ENCODE measurements around the gene DMBT1. TPM values are rescaled to one million over a fixed set of nuclear protein-coding genes. Genes with fewer than 3 reads are reported as not detected.

DMBT1 gene
- total and polyA plus RNA-seq, 10 of the 15 experiments (the other 5 are each of a cell fraction or from before 2014, with no cell fraction given), result under 0.01 to 0.13 (median 0.03) TPM; not detected in 5

- ATAC-seq (no peak), DNase-seq (ENCODE audit: low read depth, low spot score) (no peak), FAIRE-seq (no peak)
- Histone ChIP-seq H2AFZ (ENCODE audit: control insufficient read depth, low read depth, low read length) (no peak overlapping the region), H3K27ac (ENCODE audit: control insufficient read depth, insufficient read depth) (no peak overlapping the region), H3K79me2 (ENCODE audit: control insufficient read depth, insufficient read depth, low read length) (no peaks in the 10 kb centered on the region), H3K36me3 (ENCODE audit: control insufficient read depth in 2 of 2, insufficient read depth in 2 of 2, low read length in 1 of 2) (no peaks in the 10 kb centered on the region), H3K4me1 (ENCODE audit: control insufficient read depth, insufficient read depth, low read length) (no peaks in the 10 kb centered on the region), H3K9me3 (replicated peaks; ENCODE audit: control insufficient read depth, insufficient read depth, low read length) (no peaks in the 10 kb centered on the region), H3K9ac (ENCODE audit: control insufficient read depth, insufficient read depth, low read length) (no peak overlapping the region), H4K20me1 (ENCODE audit: control insufficient read depth, insufficient read depth) (no peaks in the 10 kb centered on the region), H3K4me3 (no peak overlapping the region), H3K27me3 (replicated peaks in 1 of 2; ENCODE audit: control insufficient read depth in 2 of 2, insufficient read depth in 2 of 2, low read length in 1 of 2) (peaks cover 0 to 4% of the 10 kb centered on the region in 2 experiments; a peak in 1 of 4 replicates), H3K4me2 (ENCODE audit: control insufficient read depth, insufficient read depth) (no peak overlapping the region)
- in situ Hi-C loops (cut with MboI) (no loop called here), intact Hi-C loops (cut with micrococcal nuclease; ENCODE audit: unreplicated experiment) (no loop called here)
- TF ChIP-seq ATF7 (IDR thresholded peaks at IDR 0.05; ENCODE audit: low read depth), result no peak
- TF ChIP-seq JUNB (IDR thresholded peaks at IDR 0.05), result no peak
- no peak for TF ChIP-seq NFYA (IDR thresholded peaks at IDR 0.05; ENCODE audit: borderline replicate concordance, low read depth, low read length)
- TF ChIP-seq ZSCAN29 (IDR thresholded peaks at IDR 0.05), result no peak
- TF ChIP-seq KLF5 (IDR thresholded peaks at IDR 0.05; ENCODE audit: partially characterized antibody), result no peak
- TF ChIP-seq, protein P1, sequence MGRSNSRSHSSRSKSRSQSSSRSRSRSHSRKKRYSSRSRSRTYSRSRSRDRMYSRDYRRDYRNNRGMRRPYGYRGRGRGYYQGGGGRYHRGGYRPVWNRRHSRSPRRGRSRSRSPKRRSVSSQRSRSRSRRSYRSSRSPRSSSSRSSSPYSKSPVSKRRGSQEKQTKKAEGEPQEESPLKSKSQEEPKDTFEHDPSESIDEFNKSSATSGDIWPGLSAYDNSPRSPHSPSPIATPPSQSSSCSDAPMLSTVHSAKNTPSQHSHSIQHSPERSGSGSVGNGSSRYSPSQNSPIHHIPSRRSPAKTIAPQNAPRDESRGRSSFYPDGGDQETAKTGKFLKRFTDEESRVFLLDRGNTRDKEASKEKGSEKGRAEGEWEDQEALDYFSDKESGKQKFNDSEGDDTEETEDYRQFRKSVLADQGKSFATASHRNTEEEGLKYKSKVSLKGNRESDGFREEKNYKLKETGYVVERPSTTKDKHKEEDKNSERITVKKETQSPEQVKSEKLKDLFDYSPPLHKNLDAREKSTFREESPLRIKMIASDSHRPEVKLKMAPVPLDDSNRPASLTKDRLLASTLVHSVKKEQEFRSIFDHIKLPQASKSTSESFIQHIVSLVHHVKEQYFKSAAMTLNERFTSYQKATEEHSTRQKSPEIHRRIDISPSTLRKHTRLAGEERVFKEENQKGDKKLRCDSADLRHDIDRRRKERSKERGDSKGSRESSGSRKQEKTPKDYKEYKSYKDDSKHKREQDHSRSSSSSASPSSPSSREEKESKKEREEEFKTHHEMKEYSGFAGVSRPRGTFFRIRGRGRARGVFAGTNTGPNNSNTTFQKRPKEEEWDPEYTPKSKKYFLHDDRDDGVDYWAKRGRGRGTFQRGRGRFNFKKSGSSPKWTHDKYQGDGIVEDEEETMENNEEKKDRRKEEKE (IDR thresholded peaks at IDR 0.05), result no peak
- TF ChIP-seq HDGF (IDR thresholded peaks at IDR 0.05), result no peak
- CTCF ChIA-PET, result interaction anchor here (1.7 kb wide), 1 partner anchor 10 kb away, joined by 11 read pairs; no protein-coding TSS in a partner anchor
- WGBS (ENCODE audit: insufficient coverage, insufficient replicate concordance, low lambda C conversion rate, missing lambda C conversion rate), result 6% methylated on average over 7 of the region's 7 CpGs
- BruUV-seq (replicated peaks), result no TSS peak
- SMC1A ChIA-PET (ENCODE audit: uncharacterized antibody, unreplicated experiment), result no interaction called here
- POLR2A ChIA-PET, result no interaction called here
- RAD21 ChIA-PET (ENCODE audit: unreplicated experiment), result no interaction called here
These were observed 79.2 kb downstream of the DMBT1 start for GRCh38 chr10:122639801-122640200.

Data from GM12878 (cell line).